ENCODE results near the gene NTM.

DNA sequence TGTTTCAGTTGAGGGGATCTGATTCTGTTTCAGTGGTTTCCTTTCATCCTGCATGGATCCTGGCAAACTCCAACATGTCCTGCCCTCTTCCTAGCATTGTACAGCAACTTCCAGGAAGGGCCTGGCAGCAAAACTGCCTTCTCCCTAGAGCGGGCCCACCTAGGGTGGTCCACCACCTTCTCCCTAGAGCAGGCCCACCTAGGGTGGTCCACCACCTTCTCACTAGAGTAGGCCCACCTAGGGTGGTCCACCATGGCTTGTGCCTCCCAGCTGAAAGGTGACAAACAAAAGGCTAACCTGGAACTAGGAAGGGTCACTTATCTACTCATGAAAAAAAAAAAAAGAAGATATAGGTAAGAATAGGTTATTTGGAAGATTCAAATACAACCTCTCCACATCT, 92.2 kb downstream of the NTM start:
- TF ChIP-seq, protein P1, sequence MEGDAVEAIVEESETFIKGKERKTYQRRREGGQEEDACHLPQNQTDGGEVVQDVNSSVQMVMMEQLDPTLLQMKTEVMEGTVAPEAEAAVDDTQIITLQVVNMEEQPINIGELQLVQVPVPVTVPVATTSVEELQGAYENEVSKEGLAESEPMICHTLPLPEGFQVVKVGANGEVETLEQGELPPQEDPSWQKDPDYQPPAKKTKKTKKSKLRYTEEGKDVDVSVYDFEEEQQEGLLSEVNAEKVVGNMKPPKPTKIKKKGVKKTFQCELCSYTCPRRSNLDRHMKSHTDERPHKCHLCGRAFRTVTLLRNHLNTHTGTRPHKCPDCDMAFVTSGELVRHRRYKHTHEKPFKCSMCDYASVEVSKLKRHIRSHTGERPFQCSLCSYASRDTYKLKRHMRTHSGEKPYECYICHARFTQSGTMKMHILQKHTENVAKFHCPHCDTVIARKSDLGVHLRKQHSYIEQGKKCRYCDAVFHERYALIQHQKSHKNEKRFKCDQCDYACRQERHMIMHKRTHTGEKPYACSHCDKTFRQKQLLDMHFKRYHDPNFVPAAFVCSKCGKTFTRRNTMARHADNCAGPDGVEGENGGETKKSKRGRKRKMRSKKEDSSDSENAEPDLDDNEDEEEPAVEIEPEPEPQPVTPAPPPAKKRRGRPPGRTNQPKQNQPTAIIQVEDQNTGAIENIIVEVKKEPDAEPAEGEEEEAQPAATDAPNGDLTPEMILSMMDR (IDR thresholded peaks at IDR 0.05), result no peak
- TF ChIP-seq POLR2A (IDR thresholded peaks at IDR 0.05) (no peak), EP300 (IDR thresholded peaks at IDR 0.05; ENCODE audit: low read depth) (no peak)

Measured in transverse colon (tissue), 3 donors.